NAMALWA (cell line): ENCODE results near the gene HUNK.
"Not testable (repeated sequence)": the region's sequence is repeated elsewhere in the genome, so short reads cannot be mapped to it uniquely, and the experiment has no call there.

ENCODE experiments used
- DNase-seq: peaks from one replicate; pipeline ENCODE4 v3.0.0-alpha.2; 2015; ENCODE audit warnings: low spot score

HUNK gene

GRCh38 chr21:31999810-32000468 lies 127.1 kb downstream of the HUNK start:
- DNase-seq, result no peak

- DNase-seq, result no peak
These were observed 128.6 kb downstream of the HUNK start for GRCh38 chr21:32001390-32001789.

DNA sequence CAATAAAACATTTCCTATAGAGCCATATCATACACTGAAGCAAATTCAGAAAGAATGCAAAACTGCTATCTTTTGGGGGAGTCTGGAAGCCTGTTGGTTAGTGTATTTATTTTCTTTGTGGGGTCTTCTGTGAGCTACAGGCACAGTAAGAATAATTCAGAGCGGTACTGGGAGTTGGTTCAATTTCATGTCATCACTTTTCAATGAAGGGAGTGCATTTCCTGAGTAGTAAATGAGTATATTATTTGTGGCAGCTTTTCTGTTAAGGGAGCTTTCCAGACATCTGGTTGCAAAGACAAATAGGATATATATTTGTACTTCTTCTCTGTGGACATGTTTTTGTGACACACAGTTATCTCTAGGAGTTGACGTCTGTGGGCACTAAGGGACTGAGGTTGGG lies 130.6 kb downstream of the HUNK start:
- DNase-seq, result no peak

- DNase-seq, result no peak
These were observed 131.5 kb downstream of the HUNK start for GRCh38 chr21:32004291-32004690.

GRCh38 chr21:32007456-32007855 lies 134.6 kb downstream of the HUNK start:
- no peak for DNase-seq

- no peak for DNase-seq
These were observed 135.9 kb downstream of the HUNK start for GRCh38 chr21:32008714-32009113.

GRCh38 chr21:32009263-32009662 lies 136.4 kb downstream of the HUNK start:
- no peak for DNase-seq

DNA sequence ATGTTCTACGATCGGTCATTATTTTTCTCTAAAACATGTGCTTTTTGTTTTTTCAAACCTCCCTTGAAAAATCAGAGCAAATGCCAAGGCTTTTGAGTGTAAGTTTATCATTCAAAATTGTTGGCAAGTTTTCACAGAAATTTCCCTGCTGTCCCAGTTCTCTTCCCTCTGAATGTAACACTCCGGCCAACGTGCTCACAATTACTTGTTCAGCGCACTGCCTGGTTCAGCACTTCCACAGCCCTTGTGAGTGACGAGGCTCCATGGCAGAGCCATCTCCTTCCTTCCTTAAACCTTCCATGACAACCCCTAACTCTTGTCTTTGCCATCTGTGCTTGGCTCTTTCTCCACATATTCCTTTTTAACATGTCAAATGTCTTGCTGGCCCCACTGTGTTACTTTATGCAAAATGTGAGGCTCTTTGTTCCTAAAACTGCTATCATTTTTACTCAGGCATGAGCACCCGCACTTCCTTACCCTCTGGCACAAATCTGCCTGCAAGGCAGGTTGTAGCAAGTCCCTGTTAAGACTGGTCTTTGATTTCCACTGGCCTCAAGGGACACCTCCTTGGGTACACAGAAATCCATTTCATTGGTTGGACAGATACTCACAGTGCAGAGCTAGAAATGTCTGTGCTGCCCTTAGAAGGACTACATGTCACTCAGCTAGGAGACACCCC lies 142.8 kb downstream of the HUNK start:
- no peak for DNase-seq

GRCh38 chr21:32018381-32018780 lies 145.6 kb downstream of the HUNK start:
- no peak for DNase-seq

GRCh38 chr21:32020564-32020963 lies 147.7 kb downstream of the HUNK start:
- DNase-seq, result no peak

DNA sequence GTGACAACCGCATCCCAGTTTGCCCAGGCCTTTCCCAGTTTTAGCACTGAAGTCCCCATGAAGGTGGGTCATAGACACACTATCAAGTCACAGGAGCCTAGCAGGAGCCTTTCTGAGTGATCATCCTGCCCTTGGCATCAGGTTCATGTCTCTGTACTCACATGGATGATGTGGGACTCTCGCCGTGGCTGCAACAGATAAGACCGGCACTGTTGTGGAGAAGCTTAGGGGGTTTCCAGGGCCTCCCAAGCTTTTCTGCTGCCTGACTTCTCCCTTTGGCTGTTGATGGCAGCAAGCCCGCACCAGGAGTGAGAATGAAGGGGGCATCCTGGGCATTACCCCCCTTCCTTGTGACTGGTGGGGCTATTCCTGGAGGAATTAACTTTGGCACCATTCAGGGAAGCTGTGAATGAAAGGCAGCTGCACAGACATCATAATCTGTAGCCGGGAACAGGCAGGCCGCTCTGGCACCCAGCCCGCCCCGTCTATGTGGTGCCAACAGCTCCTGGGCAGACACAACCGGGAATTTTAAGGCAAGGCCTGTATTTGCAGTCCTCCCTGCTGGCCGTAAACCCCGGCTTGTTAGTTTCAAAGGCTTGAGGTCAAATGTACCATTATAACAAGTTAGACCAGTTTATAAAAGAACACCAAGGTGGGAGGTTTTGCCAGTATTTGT lies 148.6 kb downstream of the HUNK start:
- no peak for DNase-seq

GRCh38 chr21:32022146-32022545 lies 149.3 kb downstream of the HUNK start:
- no peak for DNase-seq

DNA sequence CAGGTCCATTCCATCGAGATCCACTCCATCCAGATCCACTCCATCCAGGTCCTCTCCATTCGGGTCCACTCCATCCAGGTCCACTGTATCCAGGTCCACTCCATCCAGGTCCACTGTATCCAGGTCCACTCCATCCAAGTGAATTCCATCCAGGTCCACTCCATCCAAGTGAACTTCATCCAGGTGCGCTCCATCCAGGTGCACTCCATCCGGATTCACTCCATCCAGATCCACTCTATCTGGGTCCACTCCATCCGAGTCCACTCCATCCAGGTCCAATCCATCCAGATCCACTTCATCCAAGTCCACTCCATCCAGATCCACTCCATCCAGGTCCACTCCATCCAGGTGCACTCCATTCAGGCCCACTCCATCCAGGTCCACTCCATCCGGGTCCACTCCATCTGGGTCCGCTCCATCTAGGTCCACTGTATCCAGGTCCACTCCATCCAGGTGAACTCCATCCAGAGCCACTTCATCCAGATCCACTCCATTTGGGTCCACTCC lies 157.4 kb downstream of the HUNK start:
- no peak for DNase-seq

- no peak for DNase-seq
These were observed 162.0 kb downstream of the HUNK start for GRCh38 chr21:32034850-32035249.

GRCh38 chr21:32035617-32036016 lies 162.8 kb downstream of the HUNK start:
- DNase-seq, result no peak

GRCh38 chr21:32036756-32037155 lies 163.9 kb downstream of the HUNK start:
- no peak for DNase-seq

DNA sequence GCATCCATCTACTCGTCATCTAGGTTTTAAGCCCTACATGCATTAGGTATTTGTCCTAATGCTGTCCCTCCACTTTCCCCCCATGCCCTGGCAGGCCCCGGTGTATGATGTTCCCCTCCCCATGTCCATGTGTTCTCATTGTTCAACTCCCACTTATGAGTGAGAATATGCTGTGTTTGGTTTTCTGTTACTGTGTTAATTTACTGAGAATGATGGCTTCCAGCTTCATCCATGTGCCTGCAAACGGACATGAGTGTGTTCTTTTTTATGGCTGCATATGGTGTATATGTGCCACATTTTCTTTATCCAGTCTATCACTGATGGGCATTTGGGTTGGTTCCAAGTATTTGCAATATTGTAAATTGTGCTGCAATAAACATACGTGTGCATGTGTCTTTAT lies 165.9 kb downstream of the HUNK start:
- not testable (repeated sequence) for DNase-seq

DNA sequence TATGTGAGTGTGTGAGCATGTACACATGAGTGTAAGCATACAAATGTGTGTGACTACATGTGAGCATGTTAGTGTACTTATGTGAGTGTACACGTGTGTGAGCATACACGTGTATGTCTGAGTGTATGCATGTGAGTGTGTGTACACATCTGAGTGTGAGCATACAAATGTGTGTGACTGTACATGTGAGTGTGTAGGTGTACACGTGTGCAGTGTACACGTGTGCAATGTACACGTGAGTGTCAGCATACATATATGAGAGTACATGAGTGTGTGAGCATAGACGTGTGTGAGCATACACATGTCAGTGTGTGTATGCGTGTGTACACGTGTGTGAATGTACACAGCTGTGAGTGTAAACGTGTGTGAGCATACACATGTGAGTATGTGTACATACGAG lies 170.6 kb downstream of the HUNK start:
- DNase-seq, result no peak

- no peak for DNase-seq
These were observed 171.7 kb downstream of the HUNK start for GRCh38 chr21:32044205-32045180.

- no peak for DNase-seq
These were observed 173.4 kb downstream of the HUNK start for GRCh38 chr21:32046191-32046590.

DNA sequence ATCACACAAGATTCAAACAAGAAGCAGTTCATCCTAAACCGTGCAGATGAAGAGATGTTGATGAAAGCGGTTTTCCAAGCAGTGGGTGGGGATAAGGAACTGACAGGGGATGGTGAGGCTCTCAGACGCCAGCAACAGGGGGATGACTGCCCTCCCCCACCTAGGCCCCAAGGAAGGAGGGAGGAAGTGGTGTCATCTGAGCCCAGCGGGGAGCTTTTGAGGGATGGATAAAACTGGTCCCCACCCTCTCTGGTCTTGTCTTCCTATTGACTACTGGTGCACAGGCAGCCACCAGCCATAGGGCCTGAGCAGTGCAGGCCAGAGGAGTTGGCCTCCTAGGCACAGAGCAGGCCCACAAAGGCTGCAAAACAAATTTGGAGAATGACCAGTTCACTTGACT lies 175.5 kb downstream of the HUNK start:
- DNase-seq, result no peak
